Tibial nerve (tissue), 4 donors: ENCODE measurements around the gene METAP2. TPM values are rescaled to one million over a fixed set of nuclear protein-coding genes. Genes with fewer than 3 reads are reported as not detected.

Experiments
- DNase-seq, 2 donors: peaks; one replicate each; pipeline ENCODE4 v3.0.0-alpha.2; 2019; ENCODE audit warnings: low spot score in 2 of 2
- H3K27ac ChIP-seq, 4 donors: fragments of 200-600 bp; sonication (generic) in 3 of 4; one replicate each; pipeline ENCODE4 v1.5.1; 2017 to 2019; ENCODE audit warnings: mild to moderate bottlenecking in 1 of 4
- H3K27me3 ChIP-seq, 2 donors: fragments of 200-600 bp; sonication (generic) in 1 of 2; one replicate each; pipeline versions ENCODE4 v1.5.1 to v1.6.0; 2017 to 2019
- H3K36me3 ChIP-seq, 3 donors: fragments of 200-600 bp; sonication (generic); one replicate each; pipeline ENCODE4 v1.5.1; 2018 to 2019
- H3K4me1 ChIP-seq, 4 donors: fragments of 200-600 bp; sonication (generic) in 3 of 4; one replicate each; pipeline ENCODE4 v1.5.1; 2017 to 2019
- H3K4me3 ChIP-seq, 4 donors: fragments of 200-600 bp; sonication (generic) in 3 of 4; one replicate each; pipeline ENCODE4 v1.5.1; 2017 to 2019; ENCODE audit warnings: mild to moderate bottlenecking in 1 of 4, moderate library complexity in 1 of 4
- H3K9me3 ChIP-seq, 4 donors: fragments of 200-600 bp; sonication (generic) in 3 of 4; one replicate each; pipeline ENCODE4 v1.5.1; 2017 to 2019
- CTCF ChIP-seq, 5 experiments: fragments of 200-600 bp in 3 of 5; fragments of 450-650 bp in 2 of 5; sonication (generic) in 3 of 5; IDR thresholded peaks; one replicate each; pipeline ENCODE4 v1.5.1; 2016 to 2019; ENCODE audit warnings: antibody characterized with exemption in 5 of 5, mild to moderate bottlenecking in 3 of 5, moderate library complexity in 2 of 5
- EP300 ChIP-seq, 2 donors: sonication (generic); formaldehyde crosslinking; IDR thresholded peaks; one replicate each; pipeline ENCODE4 v1.6.1; 2017; ENCODE audit warnings: antibody characterized with exemption in 2 of 2, mild to moderate bottlenecking in 1 of 2
- POLR2A ChIP-seq, 2 donors: fragments of 450-650 bp; IDR thresholded peaks; one replicate each; pipeline ENCODE4 v1.6.1; 2017; ENCODE audit warnings: antibody characterized with exemption in 2 of 2, mild to moderate bottlenecking in 2 of 2, moderate library complexity in 2 of 2
- WGBS, 2 donors: methylation state at CpG; one replicate each; pipeline ENCODE4 v1.1.5; 2018; 5-methylcytosine and 5-hydroxymethylcytosine counted together
- total RNA-seq, 4 donors: library from RNA; depleted of rRNA; stranded (reverse); fragments of >200 nt; gene quantifications; one replicate each; pipeline ENCODE4 v1.1.0, GENCODE V29; 2016

The METAP2 gene
- total RNA-seq, 4 donors from 2014 or later, result 62.6 to 111 (median 73.9) TPM

GRCh38 chr12:95459310-95459709, 14.6 kb upstream of the METAP2 start:
- no peak for DNase-seq
- Histone ChIP-seq H3K9me3 (peaks cover 0 to 23% (median 2%) of the 10 kb centered on the region in 4 donors), H3K27me3 (no peaks in the 10 kb centered on the region), H3K4me1 (no peaks in the 10 kb centered on the region), H3K36me3 (no peaks in the 10 kb centered on the region), H3K4me3 (no peak overlapping the region), H3K27ac (no peak overlapping the region)
- WGBS, 2 donors, result 82 to 93% methylated on average over 3 of the region's 3 CpGs
- no peak for TF ChIP-seq CTCF (IDR thresholded peaks at IDR 0.05)
- no peak for TF ChIP-seq POLR2A (IDR thresholded peaks at IDR 0.05)
- no peak for TF ChIP-seq EP300 (IDR thresholded peaks at IDR 0.05)

DNA sequence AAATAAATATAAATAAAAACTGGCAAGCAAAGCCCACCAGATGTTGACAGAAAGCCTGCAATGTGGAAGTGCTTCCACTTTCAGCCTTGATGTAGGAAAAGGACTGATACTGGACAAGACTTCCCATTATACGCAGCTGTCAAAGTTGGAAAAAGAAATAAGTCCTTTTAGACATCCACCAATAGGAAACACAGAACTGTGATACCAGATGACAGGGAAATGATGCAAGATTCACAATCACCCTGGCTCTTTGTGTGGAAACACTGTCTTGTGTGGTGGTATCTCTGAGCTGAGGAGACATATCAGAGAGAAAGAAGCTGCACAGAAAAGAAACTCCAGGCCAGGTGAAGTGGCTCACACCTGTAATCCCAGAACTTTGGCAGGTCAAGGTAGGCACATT, 13.8 kb upstream of the METAP2 start:
- Histone ChIP-seq H3K27me3 (no peaks in the 10 kb centered on the region), H3K27ac (no peak overlapping the region), H3K4me1 (no peaks in the 10 kb centered on the region), H3K9me3 (peaks cover 0 to 23% (median 2%) of the 10 kb centered on the region in 4 donors), H3K4me3 (no peak overlapping the region), H3K36me3 (no peaks in the 10 kb centered on the region)
- no peak for TF ChIP-seq EP300 (IDR thresholded peaks at IDR 0.05)
- TF ChIP-seq POLR2A (IDR thresholded peaks at IDR 0.05), result no peak
- no peak for TF ChIP-seq CTCF (IDR thresholded peaks at IDR 0.05)
- DNase-seq, result no peak
- WGBS, 2 donors, result 93 to 96% methylated on average over 1 of the region's 1 CpG

GRCh38 chr12:95460896-95461295, 13.1 kb upstream of the METAP2 start:
- Histone ChIP-seq H3K27ac (no peak overlapping the region), H3K9me3 (peaks cover 0 to 23% (median 2%) of the 10 kb centered on the region in 4 donors), H3K36me3 (no peaks in the 10 kb centered on the region), H3K4me3 (no peak overlapping the region), H3K27me3 (no peaks in the 10 kb centered on the region), H3K4me1 (no peaks in the 10 kb centered on the region)
- no peak for DNase-seq
- 83 to 86% methylated on average over 1 of the region's 1 CpG for WGBS, 2 donors
- no peak for TF ChIP-seq POLR2A (IDR thresholded peaks at IDR 0.05)
- no peak for TF ChIP-seq CTCF (IDR thresholded peaks at IDR 0.05)
- no peak for TF ChIP-seq EP300 (IDR thresholded peaks at IDR 0.05)

DNA sequence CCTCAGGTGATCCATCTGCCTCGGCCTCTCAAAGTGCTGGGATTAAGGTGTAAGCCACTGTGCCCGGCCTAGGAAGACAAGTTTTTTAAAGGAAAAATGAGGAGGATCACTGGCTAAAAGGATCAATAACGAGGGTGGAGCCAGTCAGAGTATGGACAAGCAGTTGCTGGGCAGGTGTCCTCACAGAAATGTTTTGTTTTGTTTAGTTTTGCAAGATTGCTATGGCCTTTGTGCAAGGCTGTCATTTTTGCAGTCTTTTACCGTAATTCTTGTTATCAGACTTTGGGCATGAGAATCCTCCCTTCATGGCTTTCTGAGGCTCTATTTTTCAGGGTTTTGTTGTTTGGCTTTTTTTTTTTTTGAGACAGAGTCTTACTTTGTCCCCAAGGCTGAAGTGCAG, 11.9 kb upstream of the METAP2 start:
- TF ChIP-seq POLR2A (IDR thresholded peaks at IDR 0.05) (no peak), EP300 (IDR thresholded peaks at IDR 0.05) (no peak), CTCF (IDR thresholded peaks at IDR 0.05) (no peak)

GRCh38 chr12:95462551-95462950, 11.4 kb upstream of the METAP2 start:
- H3K4me3 ChIP-seq, result no peak overlapping the region
- H3K9me3 ChIP-seq, result peaks cover 0 to 11% (median 2%) of the 10 kb centered on the region in 4 donors
- no peaks in the 10 kb centered on the region for H3K36me3 ChIP-seq
- no peak for TF ChIP-seq EP300 (IDR thresholded peaks at IDR 0.05)
- no peak for TF ChIP-seq CTCF (IDR thresholded peaks at IDR 0.05)
- TF ChIP-seq POLR2A (IDR thresholded peaks at IDR 0.05), result no peak
- WGBS, 2 donors, result 88% methylated on average over 2 of the region's 2 CpGs
- no peak for DNase-seq
- H3K27ac ChIP-seq, result no peak overlapping the region
- H3K27me3 ChIP-seq, result no peaks in the 10 kb centered on the region
- H3K4me1 ChIP-seq, result no peaks in the 10 kb centered on the region

More for the DNA sequence above, 11.9 kb upstream of the METAP2 start:
- WGBS, 2 donors, result 77 to 78% methylated on average over 4 of the region's 4 CpGs
- no peak for DNase-seq
- Histone ChIP-seq H3K4me1 (no peaks in the 10 kb centered on the region), H3K36me3 (no peaks in the 10 kb centered on the region), H3K9me3 (peaks cover 0 to 15% (median 2%) of the 10 kb centered on the region in 4 donors), H3K27me3 (no peaks in the 10 kb centered on the region), H3K4me3 (no peak overlapping the region), H3K27ac (no peak overlapping the region)
